ENCODE results near the gene LRRC3B.

Gene LRRC3B

GRCh38 chr3:26713091-26713490, 90.5 kb downstream of the LRRC3B start:
- DNase-seq = no peak

- DNase-seq = no peak
Observed at GRCh38 chr3:26714485-26714884, 91.9 kb downstream of the LRRC3B start.

GRCh38 chr3:26715431-26715830, 92.9 kb downstream of the LRRC3B start:
- DNase-seq = no peak

- no peak for DNase-seq
Observed at GRCh38 chr3:26718315-26718714, 95.7 kb downstream of the LRRC3B start.

GRCh38 chr3:26719134-26719533, 96.6 kb downstream of the LRRC3B start:
- DNase-seq = no peak

GRCh38 chr3:26721047-26721446, 98.5 kb downstream of the LRRC3B start:
- DNase-seq = no peak

- no peak for DNase-seq
Observed at GRCh38 chr3:26731843-26732242, 109.3 kb downstream of the LRRC3B start.

GRCh38 chr3:26750263-26750662, 127.7 kb downstream of the LRRC3B start:
- DNase-seq = no peak

GRCh38 chr3:26752466-26752865, 129.9 kb downstream of the LRRC3B start:
- no peak for DNase-seq

- DNase-seq = no peak
Observed at GRCh38 chr3:26753095-26753494, 130.5 kb downstream of the LRRC3B start.

GRCh38 chr3:26757978-26758377, 135.4 kb downstream of the LRRC3B start:
- no peak for DNase-seq
